NCI-H1092 treated with DMSO at 0.1 percent for 48 hours (cell line): ENCODE data around the gene ZBTB34.

ENCODE experiments used
- DNase-seq: peaks from one replicate; lab custom pipeline; 2025; lab: John Stamatoyannopoulos, UW

The ZBTB34 gene

DNA sequence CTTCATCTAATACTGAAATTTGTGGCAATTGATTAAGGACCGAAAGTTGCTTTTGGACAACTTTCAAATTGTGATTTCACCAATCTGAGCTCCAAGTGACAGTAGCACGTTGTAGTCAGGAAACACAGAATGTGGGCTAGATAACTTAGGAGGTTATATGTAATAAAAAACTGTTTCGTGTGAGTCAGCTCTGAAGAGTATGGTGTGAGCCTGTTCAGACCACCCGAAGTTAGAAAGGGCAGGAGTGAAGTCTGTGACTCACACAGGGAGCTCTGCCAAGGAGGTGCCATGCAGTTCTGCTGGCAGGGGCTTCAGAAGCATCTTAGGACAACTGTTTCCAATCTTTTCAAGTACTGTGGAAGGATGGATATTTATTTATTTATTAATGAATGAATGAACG, 16.4 kb upstream of the ZBTB34 start:
- DNase-seq, result no peak

DNA sequence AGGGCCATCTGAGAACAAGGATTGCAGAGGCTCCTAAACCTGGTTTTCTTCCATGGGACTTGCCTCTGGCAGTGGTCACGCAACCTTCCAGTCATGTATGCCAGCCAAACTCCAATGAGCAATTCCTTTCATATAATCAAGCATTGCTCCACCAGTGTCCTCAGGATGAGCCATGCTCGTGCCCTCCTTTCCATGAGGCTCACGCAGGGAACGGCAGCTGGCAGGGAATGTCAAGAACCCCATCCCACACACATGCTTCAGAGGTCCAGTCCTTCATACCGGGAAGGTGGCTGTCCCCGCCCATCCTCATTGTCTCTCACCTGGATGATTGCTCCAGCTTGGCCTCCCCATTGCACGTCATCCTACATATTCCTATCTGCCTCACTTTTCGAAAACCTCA, 13.4 kb upstream of the ZBTB34 start:
- no peak for DNase-seq

DNA sequence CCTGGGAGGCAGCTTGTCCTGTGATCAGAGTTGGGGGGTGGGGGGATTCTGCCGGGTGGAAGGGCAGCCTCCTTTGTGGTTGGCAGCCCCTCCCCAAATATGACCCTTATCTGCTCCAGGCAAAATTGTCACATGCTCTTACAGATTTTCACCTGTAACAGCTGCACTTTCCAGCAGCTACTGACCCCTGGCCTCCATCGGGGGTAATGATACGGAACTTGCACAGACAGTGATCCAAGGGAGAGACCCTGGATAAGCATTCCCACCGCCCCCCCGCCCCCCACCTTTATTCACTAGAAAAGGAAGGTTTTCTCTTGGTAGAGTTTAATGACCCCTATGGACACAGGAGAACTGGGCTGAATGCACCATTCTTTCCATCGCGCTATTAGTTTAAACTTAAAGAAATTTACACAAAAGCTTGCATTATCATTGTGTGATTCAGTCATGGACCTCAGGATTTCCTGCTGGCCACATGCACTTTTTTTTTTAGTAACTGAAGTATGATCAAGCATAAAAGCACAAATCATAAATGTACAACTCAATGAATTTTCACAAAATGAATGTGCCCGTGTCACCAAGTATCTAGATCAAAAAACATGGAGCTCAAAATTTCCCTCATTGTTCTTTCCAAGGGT, 10.7 kb upstream of the ZBTB34 start:
- DNase-seq, result no peak

DNA sequence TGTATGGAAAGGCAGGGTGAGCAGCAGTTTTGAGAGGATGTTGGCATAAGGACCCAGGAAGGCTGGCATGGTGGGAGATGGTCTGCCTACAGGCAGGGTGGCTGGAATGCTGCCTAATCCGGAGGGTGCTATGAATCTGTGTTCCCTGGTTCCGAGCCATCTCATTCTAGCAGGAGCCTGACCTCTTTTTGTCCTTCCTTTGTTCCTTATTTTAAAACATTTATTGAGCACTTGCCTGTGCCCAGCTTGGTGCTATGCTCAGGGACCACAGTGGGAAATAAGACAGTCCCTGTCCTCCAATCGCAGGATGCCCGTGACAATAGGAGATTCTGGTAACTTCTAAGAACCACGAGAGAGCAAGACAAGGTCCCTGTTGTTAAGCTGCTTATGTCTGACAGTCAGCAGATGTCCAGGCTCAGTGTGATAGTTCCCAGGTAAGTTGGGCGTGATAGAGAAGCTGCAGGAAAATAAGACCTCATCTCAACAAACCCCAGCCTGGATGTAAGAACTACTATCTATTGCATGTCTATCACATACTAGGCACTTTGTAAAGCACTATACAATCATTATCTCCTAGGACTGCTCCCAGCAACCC, 9.1 kb upstream of the ZBTB34 start:
- no peak for DNase-seq

GRCh38 chr9:126852086-126852688, 8.3 kb upstream of the ZBTB34 start:
- no peak for DNase-seq

- no peak for DNase-seq
These were observed 6.8 kb upstream of the ZBTB34 start for GRCh38 chr9:126853667-126854066.

- DNase-seq, result no peak
These were observed 5.7 kb upstream of the ZBTB34 start for GRCh38 chr9:126854734-126855133.

GRCh38 chr9:126856326-126856877, 4.0 kb upstream of the ZBTB34 start:
- DNase-seq, result no peak

DNA sequence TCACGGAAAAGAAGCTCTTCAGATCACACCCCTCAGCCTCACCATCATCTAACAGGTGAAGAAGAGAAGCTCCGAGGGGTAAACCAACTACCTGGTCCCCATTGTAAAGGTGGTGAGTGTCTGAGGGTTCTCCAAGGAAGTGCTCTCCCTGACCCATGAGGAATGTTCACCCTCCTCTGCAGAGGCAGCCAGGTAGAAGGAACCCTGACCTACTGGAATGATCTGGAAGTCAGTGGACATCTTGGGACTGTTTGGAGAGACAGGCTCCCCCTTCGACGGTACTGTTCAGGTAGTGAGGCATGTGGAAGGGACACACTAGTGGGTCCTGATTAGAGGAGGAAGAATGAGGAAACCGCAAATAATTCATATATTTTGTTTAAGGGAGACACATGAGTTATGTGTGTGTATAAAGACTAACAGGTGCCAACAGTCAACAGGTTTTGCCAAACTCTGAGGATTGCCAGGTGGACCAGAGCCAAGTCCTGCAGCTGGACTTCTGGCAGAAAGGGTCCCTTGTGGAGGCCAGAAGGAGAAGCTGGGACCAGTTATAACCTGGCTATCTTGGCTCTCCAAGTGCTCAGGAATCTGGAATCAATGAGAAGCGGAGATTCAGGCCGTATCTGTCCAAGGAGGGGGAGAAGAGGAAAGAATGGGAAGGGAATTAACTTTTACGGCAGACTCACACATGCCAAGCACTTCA, 3.0 kb upstream of the ZBTB34 start:
- DNase-seq, result peak; percentile 8

- DNase-seq, result no peak
These were observed 1.3 kb upstream of the ZBTB34 start for GRCh38 chr9:126859111-126859510.

DNA sequence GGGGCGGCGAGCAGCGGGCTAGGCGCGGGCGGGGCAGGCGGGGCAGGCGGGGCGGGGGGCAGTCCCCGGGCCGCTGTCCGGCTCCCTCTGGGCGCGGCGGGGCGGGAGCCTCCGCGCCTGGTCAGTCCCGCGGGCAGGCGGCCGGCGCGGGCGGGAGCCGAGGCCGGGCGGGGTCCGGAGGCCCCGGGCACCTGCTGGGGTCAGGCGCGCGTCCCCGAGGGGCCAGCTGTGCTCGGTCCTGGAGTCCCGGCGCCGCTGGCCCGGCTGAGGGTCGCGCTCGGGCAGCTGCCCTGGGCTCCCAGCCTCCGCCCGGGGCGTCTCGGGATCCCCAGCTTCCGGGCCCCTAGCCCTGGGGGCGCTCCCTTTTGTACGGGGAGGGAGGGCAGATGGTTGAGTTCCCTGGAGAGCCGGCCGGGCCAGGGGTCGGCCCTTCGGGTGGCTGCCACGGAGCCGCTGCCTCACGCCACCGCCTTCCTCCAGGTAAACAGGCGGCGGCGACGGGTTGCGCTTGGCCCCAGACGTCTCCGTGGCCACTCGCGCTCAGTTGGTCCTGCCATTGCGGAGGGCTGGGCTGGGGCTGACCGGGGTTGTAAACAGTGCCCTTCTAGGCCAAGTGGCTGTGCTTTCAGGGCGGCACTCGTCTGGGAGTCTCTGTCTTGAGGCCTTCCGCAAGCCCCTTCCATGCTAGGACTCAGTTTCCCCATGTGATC, 473 bp downstream of the ZBTB34 start:
- DNase-seq, result no peak

- no peak for DNase-seq
These were observed 1.3 kb downstream of the ZBTB34 start for GRCh38 chr9:126861707-126862103.

GRCh38 chr9:126862104-126862761, 1.8 kb downstream of the ZBTB34 start:
- no peak for DNase-seq

GRCh38 chr9:126864771-126865170, 4.3 kb downstream of the ZBTB34 start:
- DNase-seq, result no peak

- no peak for DNase-seq
These were observed 8.9 kb downstream of the ZBTB34 start for GRCh38 chr9:126869368-126869767.

DNA sequence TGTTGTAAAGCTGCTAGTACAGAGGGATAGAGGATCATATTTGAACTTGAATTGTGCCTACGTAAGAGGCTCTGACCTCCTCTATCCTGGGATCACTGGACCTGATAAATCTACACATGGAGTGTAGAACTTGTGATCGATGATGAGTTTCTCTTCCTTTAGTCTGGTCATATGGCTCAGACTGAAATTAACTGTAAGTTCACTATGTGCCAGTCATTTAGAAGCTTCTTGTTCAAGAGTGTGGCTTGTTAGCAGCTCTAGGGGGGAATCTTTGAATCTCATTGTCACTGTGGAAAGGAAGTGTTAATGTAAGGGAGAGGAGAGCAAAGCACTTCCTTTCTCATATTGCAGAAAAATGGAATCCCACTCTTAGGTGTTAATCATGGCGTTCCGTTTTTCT, 12.1 kb downstream of the ZBTB34 start:
- no peak for DNase-seq

GRCh38 chr9:126874546-126875314, 14.3 kb downstream of the ZBTB34 start:
- no peak for DNase-seq

DNA sequence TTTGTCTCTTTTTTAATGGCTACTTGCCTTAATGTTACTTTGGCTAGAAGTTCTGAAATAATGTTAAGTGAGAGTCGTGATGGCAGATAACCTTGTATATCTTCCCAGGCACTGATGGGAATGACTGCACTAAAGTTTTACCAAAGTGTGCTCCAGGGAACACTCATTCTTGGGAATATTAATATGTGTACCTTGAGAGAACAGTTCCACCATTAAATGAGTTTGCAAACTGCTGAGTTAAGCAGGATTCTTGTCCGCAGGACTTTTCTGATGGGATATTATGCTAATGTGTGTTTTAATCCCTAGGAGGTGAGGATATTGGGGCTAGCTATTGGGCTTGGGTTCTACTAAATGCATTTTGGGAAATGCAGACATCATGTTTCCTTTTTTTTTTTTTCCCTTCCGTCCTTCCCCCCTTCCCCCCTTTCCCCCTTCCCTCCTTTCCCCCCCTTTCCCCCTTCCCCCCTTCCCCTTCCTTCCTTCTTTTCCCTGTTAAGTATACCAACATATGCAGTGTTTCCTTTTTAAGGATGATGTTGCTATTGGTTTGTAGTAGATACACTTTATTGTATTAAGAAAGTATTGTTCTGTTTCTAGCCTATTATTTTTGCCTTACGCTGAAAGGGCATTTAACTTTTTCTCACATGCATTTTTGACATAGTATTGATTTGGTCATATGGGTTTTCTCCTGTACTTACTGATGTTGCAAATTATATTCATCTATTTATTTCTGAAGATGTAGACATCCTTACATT, 15.5 kb downstream of the ZBTB34 start:
- DNase-seq, result no peak

- no peak for DNase-seq
These were observed 16.1 kb downstream of the ZBTB34 start for GRCh38 chr9:126876531-126876930.

- no peak for DNase-seq
These were observed 17.0 kb downstream of the ZBTB34 start for GRCh38 chr9:126877418-126877817.
